Karpas-422 (cell line): ENCODE data around the gene LRFN5. TPM values are rescaled to one million over a fixed set of nuclear protein-coding genes. Genes with fewer than 3 reads are reported as not detected.
"Not testable (repeated sequence)": the region's sequence is repeated elsewhere in the genome, so short reads cannot be mapped to it uniquely, and the experiment has no call there.

ENCODE experiments used
- DNase-seq: peaks from one replicate; pipeline ENCODE4 v3.0.0-alpha.2; 2015
- H2AFZ ChIP-seq: fragments of 200-600 bp; sonication (generic); 2 replicates; pipeline ENCODE4 v1.6.1; 2014; ENCODE audit warnings: antibody characterized with exemption, low read length, mixed read lengths
- H3K27ac ChIP-seq: fragments of 200-600 bp; sonication (generic); 2 replicates; pipeline ENCODE4 v1.5.1; 2014; ENCODE audit warnings: mild to moderate bottlenecking, low read length, moderate library complexity
- H3K27me3 ChIP-seq: fragments of 200-600 bp; sonication (generic); 2 replicates; pipeline ENCODE4 v1.6.1; 2014; ENCODE audit warnings: low read length, mixed read lengths
- H3K36me3 ChIP-seq: fragments of 200-600 bp; sonication (generic); 2 replicates; pipeline ENCODE4 v1.6.1; 2014; ENCODE audit warnings: low read length, mixed read lengths; ENCODE audit not compliant: insufficient read depth
- H3K4me1 ChIP-seq: fragments of 200-600 bp; sonication (generic); 2 replicates; pipeline ENCODE4 v1.6.1; 2014; ENCODE audit warnings: mild to moderate bottlenecking, low read length, mixed read lengths
- H3K4me2 ChIP-seq: fragments of 200-600 bp; sonication (generic); 2 replicates; pipeline ENCODE4 v1.6.1; 2014; ENCODE audit warnings: low read length, low read depth, mild to moderate bottlenecking; ENCODE audit not compliant: poor library complexity, severe bottlenecking
- H3K4me3 ChIP-seq: fragments of 200-600 bp; sonication (generic); 2 replicates; pipeline ENCODE4 v1.5.1; 2014; ENCODE audit warnings: mild to moderate bottlenecking, antibody characterized with exemption, low read length, mixed read lengths
- H3K79me2 ChIP-seq: fragments of 200-600 bp; sonication (generic); 2 replicates; pipeline ENCODE4 v1.6.1; 2014; ENCODE audit warnings: mild to moderate bottlenecking, low read length, mixed read lengths
- H3K9ac ChIP-seq: fragments of 200-600 bp; sonication (generic); 2 replicates; pipeline ENCODE4 v1.6.0; 2014; ENCODE audit warnings: low read length
- H3K9me2 ChIP-seq: fragments of 200-600 bp; sonication (generic), shearing (Covaris generic); replicated peaks from 2 replicates; pipeline ENCODE4 v1.6.0; 2014; ENCODE audit warnings: mild to moderate bottlenecking, low read length, moderate library complexity; ENCODE audit not compliant: insufficient read depth
- H3K9me3 ChIP-seq: fragments of 300-700, 200-600 bp; sonication (generic); 2 replicates; pipeline ENCODE4 v1.6.1; 2014; ENCODE audit warnings: low read length, mixed read lengths
- H4K20me1 ChIP-seq: fragments of 200-600 bp; sonication (generic); 2 replicates; pipeline ENCODE4 v1.6.1; 2014; ENCODE audit warnings: mild to moderate bottlenecking, antibody characterized with exemption, low read length, low read depth; ENCODE audit not compliant: insufficient read depth
- total RNA-seq: library from RNA; depleted of rRNA; stranded (reverse); fragments of >200 nt; shearing (Covaris generic); gene quantifications from 2 replicates; pipeline ENCODE4 v1.2.3, GENCODE V29; 2014; ENCODE audit warnings: low replicate concordance

The LRFN5 gene
- total RNA-seq, 1 experiment from 2014 or later, result not detected

- H3K27me3 ChIP-seq, result no peaks in the 10 kb centered on the region
- DNase-seq, result no peak
- no peaks in the 10 kb centered on the region for H4K20me1 ChIP-seq
- no peak overlapping the region for H3K9ac ChIP-seq
- no peaks in the 10 kb centered on the region for H3K36me3 ChIP-seq
- no peak overlapping the region for H3K4me3 ChIP-seq
- H3K79me2 ChIP-seq, result no peaks in the 10 kb centered on the region
- H2AFZ ChIP-seq, result no peak overlapping the region
- H3K9me2 ChIP-seq, result no peaks in the 10 kb centered on the region
- no peak overlapping the region for H3K27ac ChIP-seq
- no peaks in the 10 kb centered on the region for H3K4me1 ChIP-seq
- H3K4me2 ChIP-seq, result no peak overlapping the region
- H3K9me3 ChIP-seq, result no peaks in the 10 kb centered on the region
These were observed 37.9 kb downstream of the LRFN5 start for GRCh38 chr14:41644606-41645005.

GRCh38 chr14:41650802-41651201, 44.1 kb downstream of the LRFN5 start:
- H3K27ac ChIP-seq, result no peak overlapping the region

GRCh38 chr14:41654196-41654595, 47.5 kb downstream of the LRFN5 start:
- no peak for DNase-seq
- H2AFZ ChIP-seq, result no peak overlapping the region
- H3K9me2 ChIP-seq, result no peaks in the 10 kb centered on the region
- no peaks in the 10 kb centered on the region for H3K36me3 ChIP-seq
- no peaks in the 10 kb centered on the region for H4K20me1 ChIP-seq
- H3K4me1 ChIP-seq, result no peaks in the 10 kb centered on the region
- H3K27ac ChIP-seq, result no peak overlapping the region
- no peak overlapping the region for H3K4me2 ChIP-seq
- no peak overlapping the region for H3K9ac ChIP-seq
- no peak overlapping the region for H3K4me3 ChIP-seq
- H3K79me2 ChIP-seq, result no peaks in the 10 kb centered on the region
- H3K27me3 ChIP-seq, result no peaks in the 10 kb centered on the region
- H3K9me3 ChIP-seq, result no peaks in the 10 kb centered on the region

More at GRCh38 chr14:41650802-41651201, 44.1 kb downstream of the LRFN5 start:
- no peaks in the 10 kb centered on the region for H3K9me3 ChIP-seq
- no peak overlapping the region for H2AFZ ChIP-seq
- no peak for DNase-seq
- H3K4me2 ChIP-seq, result no peak overlapping the region
- no peaks in the 10 kb centered on the region for H3K36me3 ChIP-seq
- no peak overlapping the region for H3K9ac ChIP-seq
- H3K27me3 ChIP-seq, result no peaks in the 10 kb centered on the region
- no peaks in the 10 kb centered on the region for H3K9me2 ChIP-seq
- no peaks in the 10 kb centered on the region for H4K20me1 ChIP-seq
- H3K4me3 ChIP-seq, result no peak overlapping the region
- no peaks in the 10 kb centered on the region for H3K79me2 ChIP-seq
- no peaks in the 10 kb centered on the region for H3K4me1 ChIP-seq

GRCh38 chr14:41662780-41663472, 56.2 kb downstream of the LRFN5 start:
- H3K4me3 ChIP-seq, result no peak overlapping the region
- H3K79me2 ChIP-seq, result no peaks in the 10 kb centered on the region
- H3K4me2 ChIP-seq, result no peak overlapping the region
- no peak overlapping the region for H3K27ac ChIP-seq
- DNase-seq, result no peak
- no peaks in the 10 kb centered on the region for H3K9me3 ChIP-seq
- H2AFZ ChIP-seq, result no peak overlapping the region
- H3K4me1 ChIP-seq, result peaks cover 10% of the 10 kb centered on the region
- no peaks in the 10 kb centered on the region for H4K20me1 ChIP-seq
- no peaks in the 10 kb centered on the region for H3K27me3 ChIP-seq
- no peak overlapping the region for H3K9ac ChIP-seq
- no peaks in the 10 kb centered on the region for H3K36me3 ChIP-seq
- 0 out of 2 replicates have a peak, but pooled peaks cover 4% of the 10 kb centered on the region for H3K9me2 ChIP-seq

- Histone ChIP-seq H2AFZ (no peak overlapping the region), H3K4me3 (no peak overlapping the region), H3K27me3 (no peaks in the 10 kb centered on the region), H3K36me3 (no peaks in the 10 kb centered on the region), H3K27ac (no peak overlapping the region), H3K4me1 (peaks cover 10% of the 10 kb centered on the region), H3K4me2 (no peak overlapping the region), H3K9me3 (no peaks in the 10 kb centered on the region), H3K9ac (no peak overlapping the region), H3K9me2 (0 out of 2 replicates have a peak, but pooled peaks cover 4% of the 10 kb centered on the region), H4K20me1 (no peaks in the 10 kb centered on the region), H3K79me2 (no peaks in the 10 kb centered on the region)
- DNase-seq, result no peak
These were observed 56.8 kb downstream of the LRFN5 start for GRCh38 chr14:41663473-41663850.

- H3K27ac ChIP-seq, result no peak overlapping the region
- no peaks in the 10 kb centered on the region for H4K20me1 ChIP-seq
- no peaks in the 10 kb centered on the region for H3K27me3 ChIP-seq
- no peak overlapping the region for H2AFZ ChIP-seq
- H3K4me3 ChIP-seq, result no peak overlapping the region
- 0 out of 2 replicates have a peak, but pooled peaks cover 3% of the 10 kb centered on the region for H3K9me2 ChIP-seq
- no peaks in the 10 kb centered on the region for H3K9me3 ChIP-seq
- H3K4me2 ChIP-seq, result no peak overlapping the region
- H3K9ac ChIP-seq, result no peak overlapping the region
- H3K36me3 ChIP-seq, result no peaks in the 10 kb centered on the region
- peaks cover 10% of the 10 kb centered on the region for H3K4me1 ChIP-seq
- no peak for DNase-seq
- H3K79me2 ChIP-seq, result no peaks in the 10 kb centered on the region
These were observed 59.6 kb downstream of the LRFN5 start for GRCh38 chr14:41666301-41666700.

GRCh38 chr14:41668356-41668755, 61.7 kb downstream of the LRFN5 start:
- H3K9me3 ChIP-seq, result no peaks in the 10 kb centered on the region
- H3K36me3 ChIP-seq, result no peaks in the 10 kb centered on the region
- H3K27ac ChIP-seq, result no peak overlapping the region
- H3K9ac ChIP-seq, result no peak overlapping the region
- H3K79me2 ChIP-seq, result no peaks in the 10 kb centered on the region
- peaks cover 8% of the 10 kb centered on the region for H3K4me1 ChIP-seq
- no peaks in the 10 kb centered on the region for H4K20me1 ChIP-seq
- no peaks in the 10 kb centered on the region for H3K9me2 ChIP-seq
- H2AFZ ChIP-seq, result no peak overlapping the region
- no peak overlapping the region for H3K4me3 ChIP-seq
- no peaks in the 10 kb centered on the region for H3K27me3 ChIP-seq
- no peak for DNase-seq
- no peak overlapping the region for H3K4me2 ChIP-seq

GRCh38 chr14:41673601-41674000, 66.9 kb downstream of the LRFN5 start:
- H3K4me3 ChIP-seq, H3K9me3 ChIP-seq, H3K36me3 ChIP-seq, H3K79me2 ChIP-seq, H3K4me2 ChIP-seq, H3K4me1 ChIP-seq, DNase-seq, H3K9ac ChIP-seq, H3K27ac ChIP-seq, H4K20me1 ChIP-seq, H2AFZ ChIP-seq, H3K9me2 ChIP-seq, H3K27me3 ChIP-seq: not testable (repeated sequence)
